Measurements from ENCODE around the gene FAM81A. TPM values are rescaled to one million over a fixed set of nuclear protein-coding genes. Genes with fewer than 3 reads are reported as not detected.

The FAM81A gene
- total RNA-seq, 4 donors from 2014 or later: 1.3 to 2.3 (median 2.1) TPM

DNA sequence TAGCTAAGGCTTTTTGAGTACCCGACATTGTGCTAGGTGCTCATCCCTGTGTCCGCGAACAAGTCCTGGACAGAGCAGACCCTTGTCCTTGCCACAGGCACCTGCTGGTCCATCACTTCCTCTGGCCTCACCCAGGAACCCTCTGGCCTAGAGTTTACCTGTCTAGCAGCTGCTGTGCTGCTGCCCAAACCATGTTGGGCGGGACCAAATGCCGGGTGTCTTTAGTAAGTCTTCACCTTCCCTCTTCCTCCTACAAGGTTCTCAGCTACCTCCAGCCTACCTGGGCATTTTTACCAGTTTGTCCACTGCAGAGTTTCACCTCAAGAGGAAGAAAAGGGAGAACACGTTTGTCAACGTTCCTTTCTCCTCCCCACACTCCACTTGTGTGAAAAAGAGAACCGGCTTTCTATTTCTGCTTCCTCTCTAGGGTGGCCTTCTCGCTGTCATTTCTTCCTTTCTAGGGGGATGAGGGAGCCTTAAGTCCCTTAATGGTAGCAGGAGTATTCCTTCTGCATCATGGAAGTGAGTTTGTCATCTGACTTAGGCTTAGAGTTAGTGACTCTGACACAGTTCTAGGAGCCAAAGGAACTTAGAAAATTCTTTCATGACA is 93.2 kb downstream of the FAM81A start:
- no peak for DNase-seq (ENCODE audit: low spot score in 2 of 2)
- intact Hi-C loops (cut with DNase I; ENCODE audit: low total_unique reads): no loop called here
- H3K4me3 ChIP-seq (ENCODE audit: low read depth, poor library complexity, severe bottlenecking): no peak overlapping the region
- TF ChIP-seq POLR2A (IDR thresholded peaks at IDR 0.05): no peak
- TF ChIP-seq, protein P1, sequence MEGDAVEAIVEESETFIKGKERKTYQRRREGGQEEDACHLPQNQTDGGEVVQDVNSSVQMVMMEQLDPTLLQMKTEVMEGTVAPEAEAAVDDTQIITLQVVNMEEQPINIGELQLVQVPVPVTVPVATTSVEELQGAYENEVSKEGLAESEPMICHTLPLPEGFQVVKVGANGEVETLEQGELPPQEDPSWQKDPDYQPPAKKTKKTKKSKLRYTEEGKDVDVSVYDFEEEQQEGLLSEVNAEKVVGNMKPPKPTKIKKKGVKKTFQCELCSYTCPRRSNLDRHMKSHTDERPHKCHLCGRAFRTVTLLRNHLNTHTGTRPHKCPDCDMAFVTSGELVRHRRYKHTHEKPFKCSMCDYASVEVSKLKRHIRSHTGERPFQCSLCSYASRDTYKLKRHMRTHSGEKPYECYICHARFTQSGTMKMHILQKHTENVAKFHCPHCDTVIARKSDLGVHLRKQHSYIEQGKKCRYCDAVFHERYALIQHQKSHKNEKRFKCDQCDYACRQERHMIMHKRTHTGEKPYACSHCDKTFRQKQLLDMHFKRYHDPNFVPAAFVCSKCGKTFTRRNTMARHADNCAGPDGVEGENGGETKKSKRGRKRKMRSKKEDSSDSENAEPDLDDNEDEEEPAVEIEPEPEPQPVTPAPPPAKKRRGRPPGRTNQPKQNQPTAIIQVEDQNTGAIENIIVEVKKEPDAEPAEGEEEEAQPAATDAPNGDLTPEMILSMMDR (IDR thresholded peaks at IDR 0.05): no peak
- 59 to 77% methylated on average over 9 of the region's 9 CpGs for WGBS, 2 donors

DNA sequence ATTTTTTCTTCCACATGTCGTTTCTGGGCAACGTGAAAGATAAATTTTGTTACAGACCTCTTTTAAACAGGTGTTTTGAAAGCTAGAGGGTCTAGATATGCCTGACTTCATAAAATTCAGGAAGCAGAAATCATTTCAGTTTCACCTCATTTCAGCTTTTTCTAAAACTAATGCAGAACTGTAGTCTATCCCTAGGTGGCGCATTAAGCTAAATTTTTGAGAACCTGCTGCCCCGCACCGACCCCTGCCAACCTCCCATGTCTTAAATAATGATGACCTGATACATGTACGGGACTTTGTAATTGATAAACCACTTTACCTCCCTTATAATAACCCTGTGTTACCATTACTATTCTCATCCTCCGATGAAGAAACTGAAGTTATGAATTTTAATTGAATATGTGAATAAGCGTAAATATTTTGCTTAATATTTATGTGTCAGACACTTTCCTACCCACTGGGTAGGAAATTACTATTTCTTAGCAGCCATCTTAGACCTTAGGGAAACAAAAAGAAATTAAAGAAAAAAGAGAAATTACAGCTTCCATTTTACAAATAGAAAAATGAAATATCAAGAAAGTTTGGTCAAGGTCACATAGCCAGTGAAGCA is 94.9 kb downstream of the FAM81A start:
- no peak for TF ChIP-seq POLR2A (IDR thresholded peaks at IDR 0.05)
- TF ChIP-seq, protein P1 (IDR thresholded peaks at IDR 0.05): no peak
- no peak for DNase-seq (ENCODE audit: low spot score in 2 of 2)
- 17 to 18% methylated on average over 8 of the region's 8 CpGs for WGBS, 2 donors
- H3K4me3 ChIP-seq (ENCODE audit: low read depth, poor library complexity, severe bottlenecking): no peak overlapping the region
- intact Hi-C loops (cut with DNase I; ENCODE audit: low total_unique reads): no loop called here

- 87 to 88% methylated on average over 6 of the region's 6 CpGs for WGBS, 2 donors
- intact Hi-C loops (cut with DNase I; ENCODE audit: low total_unique reads): no loop called here
These were observed 98.6 kb downstream of the FAM81A start for GRCh38 chr15:59536553-59536952.

DNA sequence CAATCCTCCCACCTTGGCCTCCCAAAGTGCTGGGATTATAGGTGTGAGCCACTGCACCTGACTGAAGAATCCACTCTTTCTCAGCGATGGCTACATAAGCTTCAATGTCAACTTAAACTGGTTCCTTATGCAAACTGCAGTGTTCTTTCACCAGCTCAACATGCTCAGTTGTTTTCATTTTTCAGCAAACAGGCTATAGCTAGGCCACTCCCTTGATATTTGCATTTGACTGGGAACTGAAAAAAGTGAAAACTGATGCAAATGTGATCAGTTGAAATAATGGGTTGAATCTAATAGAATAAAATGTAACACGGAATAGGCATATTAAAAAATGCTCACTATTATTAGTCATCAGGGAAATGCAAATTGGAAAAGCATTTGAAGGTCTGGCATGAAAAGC is 99.4 kb downstream of the FAM81A start:
- intact Hi-C loops (cut with DNase I; ENCODE audit: low total_unique reads): no loop called here
- H3K4me3 ChIP-seq (ENCODE audit: low read depth, poor library complexity, severe bottlenecking): no peak overlapping the region
- 45 to 61% methylated on average over 2 of the region's 2 CpGs for WGBS, 2 donors
- DNase-seq (ENCODE audit: low spot score in 2 of 2): no peak
- TF ChIP-seq, protein P1 (IDR thresholded peaks at IDR 0.05): no peak
- no peak for TF ChIP-seq POLR2A (IDR thresholded peaks at IDR 0.05)

More at GRCh38 chr15:59536553-59536952, 98.6 kb downstream of the FAM81A start:
- TF ChIP-seq, protein P1 (IDR thresholded peaks at IDR 0.05): no peak
- TF ChIP-seq POLR2A (IDR thresholded peaks at IDR 0.05): no peak
- DNase-seq (ENCODE audit: low spot score in 2 of 2): peak in 1 of 2 donors; percentile 36
- H3K4me3 ChIP-seq (ENCODE audit: low read depth, poor library complexity, severe bottlenecking): no peak overlapping the region

DNA sequence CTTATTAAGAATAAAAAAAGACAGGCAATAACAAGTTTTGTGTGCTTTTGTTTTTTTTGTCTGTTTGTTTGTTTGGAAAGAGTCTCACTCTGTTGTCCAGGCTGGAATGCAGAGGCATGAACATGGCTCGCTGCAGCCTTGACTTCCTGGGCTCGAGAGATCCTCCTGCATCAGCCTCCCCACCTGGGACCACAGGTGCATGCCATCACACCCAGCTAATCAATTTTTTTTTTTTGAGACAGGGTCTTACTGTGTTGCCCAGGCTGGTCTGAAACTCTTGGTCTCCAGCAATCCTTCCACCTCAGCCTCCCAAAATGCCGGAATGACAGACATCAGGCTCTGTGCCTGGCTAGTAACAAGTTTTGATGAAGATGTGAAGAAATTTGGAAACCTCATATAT is 100.5 kb downstream of the FAM81A start:
- TF ChIP-seq POLR2A (IDR thresholded peaks at IDR 0.05): no peak
- TF ChIP-seq, protein P1 (IDR thresholded peaks at IDR 0.05): no peak
- peak in 1 of 2 donors; percentile 68 for DNase-seq (ENCODE audit: low spot score in 2 of 2)
- intact Hi-C loops (cut with DNase I; ENCODE audit: low total_unique reads): no loop called here
- H3K4me3 ChIP-seq (ENCODE audit: low read depth, poor library complexity, severe bottlenecking): no peak overlapping the region
- 88 to 90% methylated on average over 3 of the region's 3 CpGs for WGBS, 2 donors
